Measurements from ENCODE around the gene WNT7B. TPM values are rescaled to one million over a fixed set of nuclear protein-coding genes. Genes with fewer than 3 reads are reported as not detected.

WNT7B gene
- total and polyA plus RNA-seq, 2 of the 8 experiments (the other 6 are each of a cell fraction or from before 2014, with no cell fraction given), result 0.14 to 0.24 TPM

GRCh38 chr22:45957826-45958225 is 19.1 kb downstream of the WNT7B start:
- Histone ChIP-seq H4K5ac (ENCODE audit: insufficient read length, low read depth, low read length) (no peak overlapping the region), H2AK5ac (ENCODE audit: low read depth, low read length) (peak overlapping the region; percentile 39; the same call in 1 of the 2 replicates), H2AFZ (ENCODE audit: low read length) (no peak overlapping the region), H2BK15ac (ENCODE audit: low read length) (no peak overlapping the region), H3K9me3 (ENCODE audit: insufficient read depth in 2 of 2, low read depth in 1 of 2, low read length in 1 of 2) (no peaks in the 10 kb centered on the region), H3K14ac (ENCODE audit: insufficient read length) (no peak overlapping the region), H4K20me1 (replicated peaks in 1 of 2; ENCODE audit: control insufficient read depth in 1 of 2, insufficient read depth in 2 of 2, low read length in 2 of 2) (peaks cover 0 to 2% of the 10 kb centered on the region in 2 experiments), H3K79me2 (ENCODE audit: control insufficient read depth in 1 of 2, insufficient read depth in 2 of 2, low read length in 2 of 2) (no peaks in the 10 kb centered on the region), H3K4me2 (ENCODE audit: insufficient read depth in 1 of 2, low read depth in 2 of 2, low read length in 2 of 2) (no peak overlapping the region), H2BK5ac (ENCODE audit: low read depth, low read length) (peak overlapping the region; percentile 44; the same call in 1 of the 2 replicates), H2BK12ac (ENCODE audit: low read depth, low read length) (no peak overlapping the region), H3K79me1 (ENCODE audit: low read depth, low read length) (no peaks in the 10 kb centered on the region), H3K36me3 (ENCODE audit: control insufficient read depth in 2 of 4, insufficient read depth in 4 of 4, low read length in 3 of 4) (no peaks in the 10 kb centered on the region), H3K27me3 (replicated peaks in 1 of 4; ENCODE audit: control insufficient read depth in 3 of 4, extremely low read depth in 1 of 4, insufficient read depth in 3 of 4, low read length in 3 of 4) (peaks cover 0 to 3% (median 0%) of the 10 kb centered on the region in 4 experiments; a peak in 1 of 7 replicates), H4K8ac (ENCODE audit: extremely low read depth, insufficient read depth, low read length) (no peak overlapping the region), H3K23me2 (ENCODE audit: low read depth, low read length) (no peaks in the 10 kb centered on the region), H3K4ac (replicated peaks; ENCODE audit: insufficient read length, low read depth, low read length) (no peak overlapping the region), H2BK120ac (replicated peaks; ENCODE audit: low read depth, low read length) (no peak overlapping the region), H3K27ac (ENCODE audit: low read depth, low read length) (no peak overlapping the region), H4K91ac (replicated peaks; ENCODE audit: insufficient read length, low read length) (no peak overlapping the region), H3K56ac (replicated peaks; ENCODE audit: insufficient read length, low read depth, low read length) (no peak overlapping the region), H3K18ac (ENCODE audit: extremely low read depth, low read length) (no peak overlapping the region), H3K9ac (replicated peaks in 1 of 4; ENCODE audit: extremely low read depth in 1 of 4, low read depth in 3 of 4, low read length in 3 of 4) (no peak overlapping the region), H3K4me3 (ENCODE audit: extremely low read depth in 1 of 4, insufficient read depth in 2 of 4, low read depth in 3 of 4, low read length in 4 of 4) (no peak overlapping the region), H3K23ac (ENCODE audit: insufficient read length) (no peak overlapping the region), H2BK20ac (ENCODE audit: low read length) (no peak overlapping the region), H3K4me1 (replicated peaks in 1 of 4; ENCODE audit: control insufficient read depth in 3 of 4, insufficient read depth in 4 of 4, low read length in 3 of 4) (peaks cover 0 to 7% (median 2%) of the 10 kb centered on the region in 4 experiments; a peak in 4 of 7 replicates)
- ChIA-PET CTCF (ENCODE audit: partially characterized antibody) (interaction anchor here (0.7 to 1.6 kb wide), 3 partner anchors 12 to 81 kb away, joined by 3 to 8 read pairs (median 4); no protein-coding TSS in a partner anchor), POLR2A (ENCODE audit: partially characterized antibody) (interaction anchor here (1.3 kb wide), 1 partner anchor 9 kb away, joined by 3 read pairs; no protein-coding TSS in a partner anchor)
- FAIRE-seq, result no peak
- no peak for TF ChIP-seq MAX (IDR thresholded peaks at IDR 0.05)
- no peak for TF ChIP-seq SP4 (IDR thresholded peaks at IDR 0.05; ENCODE audit: low read length)
- TF ChIP-seq SUZ12 (IDR thresholded peaks at IDR 0.05; ENCODE audit: low read length), result no peak
- no peak for TF ChIP-seq CBX5 (IDR thresholded peaks at IDR 0.05; ENCODE audit: low read depth, low read length)
- no peak for TF ChIP-seq RXRA (IDR thresholded peaks at IDR 0.05; ENCODE audit: insufficient read depth, low read depth, low read length)
- 93% methylated on average over 10 of the region's 10 CpGs; no CpG with 5 or more reads in 1 of the 2 experiments for WGBS, 2 experiments (ENCODE audit: extremely low coverage in 1 of 2, insufficient coverage in 1 of 2, insufficient read length in 1 of 2, insufficient replicate concordance in 2 of 2, low coverage in 1 of 2, low lambda C conversion rate in 2 of 2, missing lambda C conversion rate in 1 of 2)
- DNase-seq (ENCODE audit: low read depth in 1 of 2, low spot score in 2 of 2), result no peak
